WTC11 (cell line): Measurements from ENCODE around the gene IRF2BP2.

Experiments
- CTCF ChIP-seq: fragments of 200-600 bp; IDR thresholded peaks from 2 replicates; pipeline ENCODE4 v1.8.0; 2022; ENCODE audit warnings: antibody characterized with exemption
- JAZF1 ChIP-seq: fragments of 250-450 bp; sonication (Bioruptor Pico); IDR thresholded peaks from 2 replicates; pipeline ENCODE4 v1.9.0; 2021; ENCODE audit warnings: moderate library complexity, mild to moderate bottlenecking, inconsistent platforms
- NFYB ChIP-seq: sonication (generic); formaldehyde crosslinking; conservative IDR thresholded peaks from 2 replicates; pipeline ENCODE4 v1.8.0; 2022; ENCODE audit warnings: low read depth, missing genetic modification reagents
- NR2C2 ChIP-seq: sonication (generic); formaldehyde crosslinking; IDR thresholded peaks from 2 replicates; pipeline ENCODE4 v1.8.0; 2022; ENCODE audit warnings: mild to moderate bottlenecking, missing genetic modification reagents
- TCF7 ChIP-seq: sonication (generic); formaldehyde crosslinking; IDR thresholded peaks from 2 replicates; pipeline ENCODE4 v1.8.0; 2022; ENCODE audit warnings: mild to moderate bottlenecking, low read depth, missing genetic modification reagents, moderate library complexity
- TF ChIP-seq, protein P1 (sequence below): sonication (generic); formaldehyde crosslinking; IDR thresholded peaks from 2 replicates; pipeline ENCODE4 v1.8.1; 2022; ENCODE audit warnings: low read depth, missing genetic modification reagents, borderline replicate concordance

- TF ChIP-seq TCF7 (CRISPR knock-in tag) (no peak), CTCF (no peak), NFYB (no peak), NR2C2 (CRISPR knock-in tag) (no peak), JAZF1 (no peak)
- TF ChIP-seq, protein P1, sequence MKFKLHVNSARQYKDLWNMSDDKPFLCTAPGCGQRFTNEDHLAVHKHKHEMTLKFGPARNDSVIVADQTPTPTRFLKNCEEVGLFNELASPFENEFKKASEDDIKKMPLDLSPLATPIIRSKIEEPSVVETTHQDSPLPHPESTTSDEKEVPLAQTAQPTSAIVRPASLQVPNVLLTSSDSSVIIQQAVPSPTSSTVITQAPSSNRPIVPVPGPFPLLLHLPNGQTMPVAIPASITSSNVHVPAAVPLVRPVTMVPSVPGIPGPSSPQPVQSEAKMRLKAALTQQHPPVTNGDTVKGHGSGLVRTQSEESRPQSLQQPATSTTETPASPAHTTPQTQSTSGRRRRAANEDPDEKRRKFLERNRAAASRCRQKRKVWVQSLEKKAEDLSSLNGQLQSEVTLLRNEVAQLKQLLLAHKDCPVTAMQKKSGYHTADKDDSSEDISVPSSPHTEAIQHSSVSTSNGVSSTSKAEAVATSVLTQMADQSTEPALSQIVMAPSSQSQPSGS = no peak
Observed at GRCh38 chr1:234632225-234632624, 22.2 kb upstream of the IRF2BP2 start.
